WERI-Rb-1 (cell line): ENCODE measurements around the gene PCP2.

ENCODE experiments used
- DNase-seq: peaks from one replicate; pipeline ENCODE4 v3.0.0-alpha.2; 2020
- H3K27ac ChIP-seq: fragments of 250-450 bp; sonication (Bioruptor Pico); 2 replicates; pipeline ENCODE4 v1.5.1; 2020; ENCODE audit warnings: mild to moderate bottlenecking, moderate library complexity
- H3K27me3 ChIP-seq: fragments of 250-450 bp; sonication (Bioruptor Pico); 2 replicates; pipeline ENCODE4 v1.5.1; 2021; ENCODE audit warnings: mild to moderate bottlenecking, low read depth, moderate library complexity; ENCODE audit not compliant: insufficient read depth, severe bottlenecking
- H3K36me3 ChIP-seq: fragments of 250-450 bp; sonication (Bioruptor Pico); 2 replicates; pipeline ENCODE4 v1.5.1; 2020; ENCODE audit warnings: mild to moderate bottlenecking, moderate library complexity
- H3K4me3 ChIP-seq: 2 replicates; pipeline ENCODE4 v1.5.1; 2011; ENCODE audit warnings: low read depth, mild to moderate bottlenecking, control low read depth, low read length
- H3K9me3 ChIP-seq: fragments of 250-450 bp; sonication (Bioruptor Pico); 2 replicates; pipeline ENCODE4 v1.5.1; 2021; ENCODE audit warnings: mild to moderate bottlenecking, moderate library complexity; ENCODE audit not compliant: severe bottlenecking
- CTCF ChIP-seq: IDR thresholded peaks from 2 replicates; pipeline ENCODE4 v1.5.1; 2011; ENCODE audit warnings: low read depth, mild to moderate bottlenecking, control low read depth, inconsistent platforms, low read length

PCP2 gene

GRCh38 chr19:7600721-7601120 lies 32.8 kb downstream of the PCP2 start:
- no peak for TF ChIP-seq CTCF
- no peaks in the 10 kb centered on the region for H3K27me3 ChIP-seq

GRCh38 chr19:7598180-7598579 lies 35.3 kb downstream of the PCP2 start:
- TF ChIP-seq CTCF = no peak
- Histone ChIP-seq H3K9me3 (no peaks in the 10 kb centered on the region), H3K27ac (no peak overlapping the region), H3K36me3 (no peaks in the 10 kb centered on the region), H3K27me3 (no peaks in the 10 kb centered on the region), H3K4me3 (no peak overlapping the region)
- DNase-seq = no peak

More at GRCh38 chr19:7600721-7601120, 32.8 kb downstream of the PCP2 start:
- no peaks in the 10 kb centered on the region for H3K9me3 ChIP-seq
- H3K27ac ChIP-seq = no peak overlapping the region
- no peaks in the 10 kb centered on the region for H3K36me3 ChIP-seq
- no peak for DNase-seq
- no peak overlapping the region for H3K4me3 ChIP-seq

GRCh38 chr19:7597689-7598088 lies 35.8 kb downstream of the PCP2 start:
- Histone ChIP-seq H3K27ac (no peak overlapping the region), H3K27me3 (no peaks in the 10 kb centered on the region), H3K36me3 (no peaks in the 10 kb centered on the region), H3K4me3 (no peak overlapping the region), H3K9me3 (no peaks in the 10 kb centered on the region)
- no peak for TF ChIP-seq CTCF
- DNase-seq = no peak

GRCh38 chr19:7596211-7596937 lies 37.1 kb downstream of the PCP2 start:
- TF ChIP-seq CTCF = no peak
- peak overlapping the region; percentile 67 for H3K4me3 ChIP-seq
- no peak for DNase-seq
- H3K36me3 ChIP-seq = no peaks in the 10 kb centered on the region
- no peaks in the 10 kb centered on the region for H3K27me3 ChIP-seq
- no peaks in the 10 kb centered on the region for H3K9me3 ChIP-seq
- no peak overlapping the region for H3K27ac ChIP-seq

GRCh38 chr19:7595466-7596133 lies 37.9 kb downstream of the PCP2 start, which contains the start of gene CAMSAP3:
Gene CAMSAP3, plus strand, starts transcription at chr19:7595863. Its CDS starts 140 bp downstream, at chr19:7596003.
- Histone ChIP-seq H3K9me3 (no peaks in the 10 kb centered on the region), H3K36me3 (no peaks in the 10 kb centered on the region), H3K27me3 (no peaks in the 10 kb centered on the region), H3K27ac (peak within 1 kb of the TSS; percentile 6; the same call in 1 of the 2 replicates), H3K4me3 (peak within 1 kb of the TSS; percentile 67)
- TF ChIP-seq CTCF = no peak
- DNase-seq = peak; percentile 86
